Measurements from ENCODE around the gene CTAG2.
"Not testable (repeated sequence)": the region's sequence is repeated elsewhere in the genome, so short reads cannot be mapped to it uniquely, and the experiment has no call there.

Gene CTAG2

DNA sequence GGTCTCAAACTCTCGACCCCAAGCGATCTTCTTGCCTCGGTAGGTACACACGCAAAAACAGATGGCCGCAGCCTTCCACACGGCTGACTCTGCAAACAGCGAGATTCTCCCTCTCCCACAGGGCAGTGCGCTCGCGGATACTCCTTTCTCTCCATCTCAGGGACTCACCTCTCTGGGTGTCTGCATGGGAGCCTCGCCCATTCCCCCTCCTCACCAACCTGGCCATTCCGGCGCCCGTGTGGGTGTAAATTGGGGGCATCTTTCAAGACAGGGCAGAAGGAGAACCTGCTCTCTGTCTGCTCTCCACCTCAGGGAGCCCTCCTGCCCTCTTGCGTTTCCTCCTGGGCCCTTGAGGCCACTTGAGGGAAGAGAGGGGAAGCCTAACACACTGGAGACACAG, 4.4 kb downstream of the CTAG2 start:
- in situ Hi-C loops (cut with MboI; ENCODE audit: low pct_unique_long_range_greater_than_20kb, low sequenced_read_pairs, unreplicated experiment): no loop called here
- TF ChIP-seq, protein P1, sequence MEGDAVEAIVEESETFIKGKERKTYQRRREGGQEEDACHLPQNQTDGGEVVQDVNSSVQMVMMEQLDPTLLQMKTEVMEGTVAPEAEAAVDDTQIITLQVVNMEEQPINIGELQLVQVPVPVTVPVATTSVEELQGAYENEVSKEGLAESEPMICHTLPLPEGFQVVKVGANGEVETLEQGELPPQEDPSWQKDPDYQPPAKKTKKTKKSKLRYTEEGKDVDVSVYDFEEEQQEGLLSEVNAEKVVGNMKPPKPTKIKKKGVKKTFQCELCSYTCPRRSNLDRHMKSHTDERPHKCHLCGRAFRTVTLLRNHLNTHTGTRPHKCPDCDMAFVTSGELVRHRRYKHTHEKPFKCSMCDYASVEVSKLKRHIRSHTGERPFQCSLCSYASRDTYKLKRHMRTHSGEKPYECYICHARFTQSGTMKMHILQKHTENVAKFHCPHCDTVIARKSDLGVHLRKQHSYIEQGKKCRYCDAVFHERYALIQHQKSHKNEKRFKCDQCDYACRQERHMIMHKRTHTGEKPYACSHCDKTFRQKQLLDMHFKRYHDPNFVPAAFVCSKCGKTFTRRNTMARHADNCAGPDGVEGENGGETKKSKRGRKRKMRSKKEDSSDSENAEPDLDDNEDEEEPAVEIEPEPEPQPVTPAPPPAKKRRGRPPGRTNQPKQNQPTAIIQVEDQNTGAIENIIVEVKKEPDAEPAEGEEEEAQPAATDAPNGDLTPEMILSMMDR (IDR thresholded peaks at IDR 0.05; ENCODE audit: extremely low read depth, insufficient read depth, missing control alignments): no peak
- DNase-seq (ENCODE audit: low spot score): peak; percentile 18

DNA sequence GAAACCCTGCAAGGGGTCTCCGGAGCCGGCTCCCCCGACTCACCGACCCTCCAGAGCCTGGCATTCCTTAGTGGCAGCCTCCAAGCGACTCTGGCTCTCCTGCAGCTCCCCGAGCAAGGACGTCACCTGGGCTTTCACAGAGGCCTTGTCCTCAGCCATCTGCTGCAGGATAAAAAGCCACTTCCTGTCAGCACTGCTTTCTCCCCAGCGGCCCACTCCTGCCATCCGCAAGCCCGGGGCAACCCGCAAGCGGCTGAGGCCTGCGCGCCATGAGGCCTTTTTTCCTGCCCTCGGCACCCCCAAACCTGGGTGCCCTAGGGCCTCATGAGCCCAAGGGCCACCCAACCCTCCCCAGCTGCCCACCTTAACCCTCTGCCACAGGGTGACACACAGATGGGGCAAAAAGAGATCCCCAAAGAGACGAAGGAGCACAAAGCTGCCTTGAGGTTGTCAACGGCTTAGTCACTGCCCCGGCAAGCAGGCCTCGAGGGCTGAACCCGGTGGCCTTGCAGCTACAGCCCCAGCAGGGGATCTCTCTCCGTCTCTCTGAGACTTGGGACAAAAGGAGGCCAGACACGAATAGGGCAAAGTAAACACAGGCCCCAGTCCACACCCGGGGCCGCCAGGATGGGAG, 7.5 kb downstream of the CTAG2 start:
- in situ Hi-C loops (cut with MboI; ENCODE audit: low pct_unique_long_range_greater_than_20kb, low sequenced_read_pairs, unreplicated experiment): not testable (repeated sequence)

DNA sequence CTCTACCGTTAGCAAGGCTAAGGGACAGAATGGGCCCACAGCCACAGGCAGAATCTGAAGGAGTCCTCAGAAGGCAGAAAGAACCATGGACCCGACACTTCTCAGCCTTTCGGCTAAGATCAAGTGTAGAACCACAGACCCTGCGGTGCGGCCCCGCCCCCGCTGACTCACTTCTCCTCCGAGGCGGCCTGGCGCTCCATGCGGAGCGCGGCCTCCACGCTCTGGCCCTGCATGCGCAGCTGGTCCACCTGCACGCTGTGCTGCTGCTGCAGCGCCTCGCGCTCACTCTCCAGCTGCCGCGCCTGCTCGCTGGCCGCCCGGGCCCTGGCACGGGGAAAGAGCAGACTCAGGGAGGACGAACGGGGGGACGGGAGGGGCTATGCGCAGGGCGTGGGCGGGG, 9.7 kb downstream of the CTAG2 start:
- DNase-seq (ENCODE audit: low spot score); in situ Hi-C loops (cut with MboI; ENCODE audit: low pct_unique_long_range_greater_than_20kb, low sequenced_read_pairs, unreplicated experiment): not testable (repeated sequence)

More for the DNA sequence above, 7.5 kb downstream of the CTAG2 start:
- not testable (repeated sequence) for DNase-seq (ENCODE audit: low spot score)

DNA sequence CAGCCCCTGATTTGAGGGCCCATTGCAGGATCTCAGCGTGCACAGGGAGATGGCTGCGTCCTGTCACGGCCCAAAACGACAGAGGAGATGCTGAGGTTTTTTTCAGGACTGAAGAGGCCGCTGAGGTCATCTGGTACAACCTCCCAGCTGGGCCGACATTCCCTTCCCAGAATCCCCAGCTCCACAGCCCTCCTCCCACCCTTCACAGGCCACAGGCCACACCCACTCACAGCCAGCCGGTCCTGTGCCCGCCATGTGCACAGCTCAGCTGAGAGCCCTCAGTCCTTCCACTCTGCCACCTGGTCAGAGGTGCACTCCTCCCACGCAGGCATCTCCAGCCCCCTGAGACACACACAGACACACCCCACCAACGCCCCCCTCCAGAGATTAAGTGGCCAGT, 11.6 kb downstream of the CTAG2 start:
- in situ Hi-C loops (cut with MboI; ENCODE audit: low pct_unique_long_range_greater_than_20kb, low sequenced_read_pairs, unreplicated experiment); DNase-seq (ENCODE audit: low spot score): not testable (repeated sequence)

DNA sequence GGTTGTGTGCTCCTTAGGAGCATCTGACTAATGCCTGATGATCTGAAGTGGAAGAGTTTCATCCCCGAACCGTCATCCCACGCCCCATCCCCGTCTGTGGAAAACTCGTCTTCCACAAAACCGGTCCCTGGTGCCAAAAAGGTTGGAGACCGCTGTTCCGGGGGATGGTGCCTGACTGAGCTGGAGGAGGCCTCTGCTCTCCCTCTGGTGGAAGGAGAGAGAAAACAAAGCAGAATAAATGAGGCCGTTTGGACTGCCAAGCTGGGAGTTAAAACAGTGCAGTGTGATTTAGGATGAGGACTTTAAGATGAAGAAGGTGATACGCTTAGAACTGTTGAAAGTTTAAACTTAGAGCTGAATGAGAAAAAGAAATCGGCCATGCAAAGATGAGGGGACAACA, 19.7 kb downstream of the CTAG2 start:
- in situ Hi-C loops (cut with MboI; ENCODE audit: low pct_unique_long_range_greater_than_20kb, low sequenced_read_pairs, unreplicated experiment); DNase-seq (ENCODE audit: low spot score): not testable (repeated sequence)

DNA sequence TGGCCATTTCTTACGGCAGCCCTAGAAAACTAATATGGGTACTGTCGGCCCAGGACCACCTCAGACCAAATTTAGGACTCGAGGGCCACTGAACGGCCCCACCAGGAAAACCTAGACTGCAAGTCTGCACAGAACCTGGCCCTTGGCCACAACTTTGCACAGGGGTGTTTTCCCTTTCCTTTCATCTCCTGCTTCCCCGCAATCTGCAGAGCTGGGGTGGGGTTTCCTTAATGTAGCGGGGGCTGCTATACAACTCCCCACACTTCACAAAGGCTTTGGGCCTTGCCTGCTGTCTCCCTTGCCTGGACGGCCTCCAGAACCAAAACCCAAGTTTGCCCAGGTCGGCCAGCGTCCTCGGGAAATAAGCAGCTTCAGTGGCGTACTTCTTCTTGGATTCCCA, 22.4 kb downstream of the CTAG2 start:
- DNase-seq (ENCODE audit: low spot score); in situ Hi-C loops (cut with MboI; ENCODE audit: low pct_unique_long_range_greater_than_20kb, low sequenced_read_pairs, unreplicated experiment): not testable (repeated sequence)

DNA sequence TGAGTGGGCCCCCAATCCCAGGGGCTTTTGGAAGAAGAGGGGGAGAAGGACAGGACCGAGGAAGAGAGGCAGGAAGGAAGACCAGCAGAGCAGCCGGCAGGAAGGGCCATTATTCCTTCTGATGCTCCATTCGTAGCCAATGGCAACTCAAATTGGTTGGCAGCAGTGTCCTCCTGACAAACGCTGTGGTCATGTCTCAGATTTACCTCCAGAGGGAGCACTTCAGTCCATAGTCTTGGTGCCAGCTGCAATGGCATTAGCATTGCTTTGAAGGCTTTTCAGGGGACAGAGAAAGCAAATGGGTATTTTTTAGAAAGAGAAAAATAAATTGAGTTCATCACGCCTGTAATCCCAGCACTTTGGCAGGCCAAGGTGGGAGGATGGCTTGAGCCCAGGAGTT, 24.4 kb downstream of the CTAG2 start:
- DNase-seq (ENCODE audit: low spot score); in situ Hi-C loops (cut with MboI; ENCODE audit: low pct_unique_long_range_greater_than_20kb, low sequenced_read_pairs, unreplicated experiment): not testable (repeated sequence)

DNA sequence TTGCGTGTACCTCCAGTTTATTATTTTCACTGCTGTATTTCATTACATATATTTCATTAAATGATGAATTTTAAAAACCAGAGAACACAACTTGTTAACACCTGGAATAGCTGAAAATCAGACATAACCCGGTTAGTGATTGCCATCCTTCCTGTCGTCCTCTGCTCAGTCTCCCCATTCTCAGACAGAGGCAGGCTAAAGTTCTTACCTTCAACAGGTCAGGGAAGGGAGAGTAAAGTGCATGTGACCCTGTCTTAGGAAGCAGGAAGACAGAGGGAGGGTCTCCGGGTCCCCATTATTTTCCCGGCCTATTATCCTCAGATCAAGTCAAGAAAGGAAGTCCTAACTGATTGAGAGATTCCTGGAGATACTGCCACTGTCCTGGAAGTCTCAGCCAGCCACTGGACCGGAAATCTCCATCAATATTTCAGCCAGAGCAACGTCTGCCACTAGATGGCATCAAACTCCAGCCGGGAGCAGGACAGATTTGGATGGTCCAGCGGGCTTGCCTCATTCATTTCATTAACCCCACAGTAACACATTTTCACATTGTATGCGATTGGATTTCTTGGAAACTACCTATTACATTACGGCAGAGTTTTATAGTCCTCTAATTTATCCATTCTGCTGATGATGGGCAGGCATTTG, 32.5 kb downstream of the CTAG2 start:
- in situ Hi-C loops (cut with MboI; ENCODE audit: low pct_unique_long_range_greater_than_20kb, low sequenced_read_pairs, unreplicated experiment): not testable (repeated sequence)

DNA sequence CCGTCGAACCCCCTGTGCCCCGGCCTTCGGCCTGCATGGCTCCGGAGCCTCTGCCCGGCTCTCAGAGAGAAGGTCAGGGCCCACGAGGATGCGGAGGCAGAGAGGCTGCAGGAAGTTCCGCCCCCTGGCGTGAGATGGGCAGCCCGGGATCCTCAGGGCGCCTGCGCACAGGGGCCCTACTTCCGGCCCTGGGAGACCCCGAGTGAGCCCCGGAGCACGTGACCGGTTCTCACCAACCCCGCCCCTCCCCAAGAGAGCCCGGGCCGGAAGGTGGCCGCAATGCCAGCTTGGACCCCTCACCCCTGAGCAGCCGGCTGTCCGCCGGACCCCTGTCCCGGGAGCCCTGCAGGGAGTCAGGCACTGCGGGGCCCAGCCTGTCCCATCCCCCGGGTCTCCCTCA, 34.2 kb downstream of the CTAG2 start, which contains the start of gene CTAG1B:
Gene CTAG1B, minus strand, starts transcription at position 101 of the 400 bp plus-strand sequence. Its CDS starts 64 bp downstream, at position 37.
- in situ Hi-C loops (cut with MboI; ENCODE audit: low pct_unique_long_range_greater_than_20kb, low sequenced_read_pairs, unreplicated experiment); DNase-seq (ENCODE audit: low spot score): not testable (repeated sequence)

More for the DNA sequence above, 32.5 kb downstream of the CTAG2 start:
- DNase-seq (ENCODE audit: low spot score): not testable (repeated sequence)

DNA sequence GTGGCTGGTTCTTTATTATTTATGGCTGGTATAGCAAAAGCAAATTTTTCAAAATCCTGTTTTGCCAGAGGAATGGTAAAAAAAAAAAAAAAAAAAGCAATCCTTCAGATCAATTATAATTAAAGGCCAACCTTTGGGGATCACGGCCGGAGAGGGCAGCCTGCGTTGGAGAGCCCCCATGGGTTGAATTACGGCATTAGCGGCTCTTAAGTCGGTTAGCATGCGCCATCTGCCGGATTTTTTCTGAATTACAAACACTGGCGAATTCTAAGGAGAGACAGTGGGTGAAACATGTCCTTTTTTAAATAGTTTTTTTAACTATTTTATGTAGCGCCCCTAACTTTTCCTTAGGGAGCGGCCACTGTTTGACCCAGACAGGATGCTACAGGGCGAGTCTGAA, 39.8 kb downstream of the CTAG2 start:
- in situ Hi-C loops (cut with MboI; ENCODE audit: low pct_unique_long_range_greater_than_20kb, low sequenced_read_pairs, unreplicated experiment); DNase-seq (ENCODE audit: low spot score): not testable (repeated sequence)

DNA sequence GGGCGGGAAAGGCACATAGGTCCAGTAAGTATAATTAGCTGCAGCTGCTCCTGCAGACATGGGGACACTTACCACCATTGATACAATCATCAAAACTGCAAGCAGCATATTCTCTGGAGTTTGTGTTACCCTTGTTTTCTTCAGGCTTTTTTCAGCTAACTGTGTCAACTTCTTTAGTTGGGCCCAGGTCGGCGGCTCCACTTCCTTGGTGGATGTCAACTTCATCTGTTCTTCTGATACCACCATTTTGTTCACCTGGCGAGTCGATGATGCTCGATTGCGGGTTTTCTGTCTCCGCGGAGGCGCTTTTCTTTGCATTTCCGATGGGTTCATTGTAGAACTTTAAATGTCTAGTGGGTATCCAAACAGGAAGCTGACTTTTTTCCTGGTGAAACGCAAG, 42.2 kb downstream of the CTAG2 start:
- in situ Hi-C loops (cut with MboI; ENCODE audit: low pct_unique_long_range_greater_than_20kb, low sequenced_read_pairs, unreplicated experiment); DNase-seq (ENCODE audit: low spot score): not testable (repeated sequence)

DNA sequence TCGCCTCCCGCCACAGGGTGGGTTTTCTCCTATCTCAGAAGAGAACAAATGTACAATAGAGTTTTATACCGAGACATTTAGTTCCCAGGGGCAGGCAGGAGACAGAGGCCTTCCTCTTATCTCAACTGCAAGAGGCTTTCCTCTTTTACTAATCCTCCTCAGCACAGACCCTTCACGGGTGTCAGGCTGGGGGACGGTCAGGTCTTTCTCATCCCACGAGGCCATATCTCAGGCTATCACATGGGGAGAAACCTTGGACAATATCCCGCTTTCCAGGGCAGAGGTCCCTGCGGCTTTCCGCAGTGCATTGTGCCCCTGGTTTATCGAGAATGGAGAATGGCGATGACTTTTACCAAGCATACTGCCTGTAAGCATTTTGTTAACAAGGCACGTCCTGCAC, 44.6 kb downstream of the CTAG2 start:
- DNase-seq (ENCODE audit: low spot score); in situ Hi-C loops (cut with MboI; ENCODE audit: low pct_unique_long_range_greater_than_20kb, low sequenced_read_pairs, unreplicated experiment): not testable (repeated sequence)

DNA sequence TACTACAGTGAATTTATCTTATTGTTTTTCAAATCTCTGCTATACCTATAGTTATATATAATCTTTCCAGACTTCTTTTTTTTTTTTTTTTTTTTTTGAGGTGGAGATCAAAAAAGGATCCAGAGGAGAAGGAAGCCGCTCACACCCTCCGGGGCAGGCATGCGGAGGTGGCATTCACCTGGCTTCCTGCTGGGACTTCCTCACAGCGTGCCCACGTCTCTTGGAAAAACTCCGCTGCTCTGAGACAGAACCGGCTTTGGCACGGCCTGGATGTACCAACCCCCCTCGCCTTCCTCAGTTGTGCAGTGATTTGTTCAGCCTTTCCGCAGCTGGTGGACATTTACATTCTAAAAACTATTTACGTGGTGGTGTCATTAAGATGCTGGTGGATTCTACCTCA, 45.4 kb downstream of the CTAG2 start:
- in situ Hi-C loops (cut with MboI; ENCODE audit: low pct_unique_long_range_greater_than_20kb, low sequenced_read_pairs, unreplicated experiment): not testable (repeated sequence)

More for the DNA sequence above, 45.4 kb downstream of the CTAG2 start:
- DNase-seq (ENCODE audit: low spot score): not testable (repeated sequence)
